Mesenchymal stem cell (in vitro differentiated cells and primary cell): Measurements from ENCODE around the gene ACTN4.

Experiments
- DNase-seq: peaks from one replicate; pipeline ENCODE4 v3.0.0-alpha.2; 2013
- H2AFZ ChIP-seq: one replicate; pipeline ENCODE4 v1.6.1; 2013; ENCODE audit warnings: low read depth, mild to moderate bottlenecking, control low read depth, inconsistent platforms, low read length, moderate library complexity
- H2AK5ac ChIP-seq: 2 replicates; pipeline ENCODE4 v1.6.1; 2013; ENCODE audit warnings: low read length, moderate library complexity, mild to moderate bottlenecking, inconsistent platforms; ENCODE audit not compliant: severe bottlenecking
- H2BK120ac ChIP-seq: one replicate; pipeline ENCODE4 v1.6.1; 2013; ENCODE audit warnings: low read depth, mild to moderate bottlenecking, inconsistent platforms, low read length, moderate library complexity
- H2BK12ac ChIP-seq, 2 experiments: one replicate each; pipeline ENCODE4 v1.6.1; 2013; ENCODE audit warnings: inconsistent platforms in 2 of 2, low read length in 2 of 2, mild to moderate bottlenecking in 2 of 2, moderate library complexity in 2 of 2, control low read depth in 1 of 2
- H2BK15ac ChIP-seq: one replicate; pipeline ENCODE4 v1.6.1; 2013; ENCODE audit warnings: mild to moderate bottlenecking, low read depth, inconsistent platforms; ENCODE audit not compliant: poor library complexity, severe bottlenecking
- H2BK5ac ChIP-seq: 2 replicates; pipeline ENCODE4 v1.6.1; 2013; ENCODE audit warnings: low read depth, mild to moderate bottlenecking, low read length, control low read depth, inconsistent platforms; ENCODE audit not compliant: poor library complexity, severe bottlenecking
- H3K14ac ChIP-seq, 2 experiments: one replicate each; pipeline ENCODE4 v1.6.1; 2013; ENCODE audit warnings: inconsistent platforms in 2 of 2, low read length in 2 of 2, control low read depth in 1 of 2, mild to moderate bottlenecking in 1 of 2, moderate library complexity in 1 of 2
- H3K18ac ChIP-seq, 2 experiments: one replicate each; pipeline ENCODE4 v1.6.1; 2013; ENCODE audit warnings: inconsistent platforms in 2 of 2, low read length in 2 of 2, control low read depth in 1 of 2, low read depth in 1 of 2, mild to moderate bottlenecking in 1 of 2
- H3K23ac ChIP-seq, 2 experiments: one replicate each; pipeline ENCODE4 v1.6.1; 2013; ENCODE audit warnings: inconsistent platforms in 2 of 2, low read length in 2 of 2, mild to moderate bottlenecking in 2 of 2, moderate library complexity in 2 of 2, control low read depth in 1 of 2
- H3K27ac ChIP-seq: 2 replicates; pipeline ENCODE4 v1.5.1; 2013; ENCODE audit warnings: mild to moderate bottlenecking, moderate library complexity, low read length, control low read depth, inconsistent platforms; ENCODE audit not compliant: poor library complexity, severe bottlenecking
- H3K27me3 ChIP-seq, 2 experiments: 2 replicates each; pipeline versions ENCODE4 v1.6.1 to v1.7.0; 2013; ENCODE audit warnings: low read length in 2 of 2, mild to moderate bottlenecking in 2 of 2, moderate library complexity in 2 of 2, control low read depth in 1 of 2, inconsistent platforms in 1 of 2; ENCODE audit not compliant: control insufficient read depth in 1 of 2, insufficient read depth in 1 of 2
- H3K36me3 ChIP-seq, 2 experiments: 2 replicates each; pipeline versions ENCODE4 v1.6.1 to v1.7.0; 2013; ENCODE audit warnings: low read length in 2 of 2, control low read depth in 1 of 2, inconsistent platforms in 1 of 2, low read depth in 1 of 2, mild to moderate bottlenecking in 1 of 2; ENCODE audit not compliant: insufficient read depth in 2 of 2, control insufficient read depth in 1 of 2
- H3K4ac ChIP-seq, 2 experiments: one replicate each; pipeline ENCODE4 v1.6.1; 2013; ENCODE audit warnings: inconsistent platforms in 2 of 2, low read length in 2 of 2, mild to moderate bottlenecking in 2 of 2, moderate library complexity in 2 of 2, control low read depth in 1 of 2, low read depth in 1 of 2
- H3K4me1 ChIP-seq: 2 replicates; pipeline ENCODE4 v1.6.1; 2013; ENCODE audit warnings: low read depth, low read length, control low read depth; ENCODE audit not compliant: control insufficient read depth, insufficient read depth
- H3K4me2 ChIP-seq: 2 replicates; pipeline ENCODE4 v1.6.1; 2013; ENCODE audit warnings: low read length, mild to moderate bottlenecking, inconsistent platforms; ENCODE audit not compliant: poor library complexity, severe bottlenecking
- H3K4me3 ChIP-seq, 2 experiments: 2 replicates each; pipeline versions ENCODE4 v1.5.1 to v1.7.0; 2013; ENCODE audit warnings: low read length in 2 of 2, mild to moderate bottlenecking in 2 of 2, control low read depth in 1 of 2, low read depth in 1 of 2; ENCODE audit not compliant: insufficient read depth in 1 of 2
- H3K79me1 ChIP-seq: replicated peaks from 2 replicates; pipeline ENCODE4 v1.6.1; 2013; ENCODE audit warnings: mild to moderate bottlenecking, control low read depth, low read length, inconsistent platforms; ENCODE audit not compliant: poor library complexity, severe bottlenecking
- H3K9ac ChIP-seq: 2 replicates; pipeline ENCODE4 v1.7.0; 2013; ENCODE audit warnings: mild to moderate bottlenecking, low read length, moderate library complexity
- H3K9me3 ChIP-seq: 2 replicates; pipeline ENCODE4 v1.7.0; 2013; ENCODE audit warnings: mild to moderate bottlenecking, low read length; ENCODE audit not compliant: control insufficient read depth
- H4K8ac ChIP-seq: one replicate; pipeline ENCODE4 v1.6.1; 2013; ENCODE audit warnings: inconsistent platforms, mild to moderate bottlenecking, low read length, moderate library complexity
- H4K91ac ChIP-seq: one replicate; pipeline ENCODE4 v1.6.1; 2013; ENCODE audit warnings: mild to moderate bottlenecking, low read length, inconsistent platforms
- WGBS: methylation state at CpG from one replicate; pipeline ENCODE4 v1.1.7; 2013; ENCODE audit warnings: mixed read lengths; 5-methylcytosine and 5-hydroxymethylcytosine counted together

The ACTN4 gene

GRCh38 chr19:38614289-38614688 is 33.2 kb upstream of the ACTN4 start:
- Histone ChIP-seq H3K27me3 (no peaks in the 10 kb centered on the region), H3K18ac (no peak overlapping the region), H2BK5ac (no peak overlapping the region), H3K9me3 (no peaks in the 10 kb centered on the region), H4K8ac (no peak overlapping the region), H2AK5ac (no peak overlapping the region), H2BK120ac (no peak overlapping the region), H3K9ac (no peak overlapping the region), H3K36me3 (no peaks in the 10 kb centered on the region), H3K4me2 (no peak overlapping the region), H3K4me1 (peaks cover 7% of the 10 kb centered on the region), H3K27ac (no peak overlapping the region), H2BK15ac (no peak overlapping the region), H2BK12ac (no peak overlapping the region), H3K4me3 (no peak overlapping the region), H3K14ac (no peak overlapping the region), H3K23ac (no peak overlapping the region), H3K4ac (no peak overlapping the region), H2AFZ (no peak overlapping the region), H4K91ac (no peak overlapping the region), H3K79me1 (peaks cover 2% of the 10 kb centered on the region)
- WGBS = 67% methylated on average over 2 of the region's 3 CpGs
- DNase-seq = no peak

- Histone ChIP-seq H3K18ac (no peak overlapping the region), H2BK120ac (no peak overlapping the region), H3K14ac (no peak overlapping the region), H3K36me3 (peaks cover 0 to under 1% of the 10 kb centered on the region in 2 experiments), H2BK12ac (no peak overlapping the region), H3K23ac (no peak overlapping the region), H3K79me1 (peaks cover 4% of the 10 kb centered on the region), H3K4me2 (no peak overlapping the region), H3K27ac (no peak overlapping the region), H4K8ac (no peak overlapping the region), H3K27me3 (no peaks in the 10 kb centered on the region), H2AFZ (no peak overlapping the region), H3K4me1 (peaks cover 13% of the 10 kb centered on the region), H3K9ac (no peak overlapping the region), H2BK15ac (no peak overlapping the region), H2BK5ac (no peak overlapping the region), H4K91ac (no peak overlapping the region), H3K4ac (no peak overlapping the region), H2AK5ac (no peak overlapping the region), H3K9me3 (no peaks in the 10 kb centered on the region), H3K4me3 (no peak overlapping the region)
- 67% methylated on average over 7 of the region's 7 CpGs for WGBS
- DNase-seq = no peak
Measured at GRCh38 chr19:38615007-38615581, 32.4 kb upstream of the ACTN4 start.

GRCh38 chr19:38616265-38616664 is 31.2 kb upstream of the ACTN4 start:
- no peak overlapping the region for H3K4me2 ChIP-seq
- H3K79me1 ChIP-seq = peaks cover 11% of the 10 kb centered on the region
- no peak overlapping the region for H3K27ac ChIP-seq
- H3K4ac ChIP-seq = no peak overlapping the region
- H3K9me3 ChIP-seq = no peaks in the 10 kb centered on the region
- H4K8ac ChIP-seq = no peak overlapping the region
- H3K4me1 ChIP-seq = peaks cover 17% of the 10 kb centered on the region
- H3K18ac ChIP-seq = no peak overlapping the region
- H3K36me3 ChIP-seq = peaks cover 11 to 12% of the 10 kb centered on the region in 2 experiments
- no peak for DNase-seq
- WGBS = 93% methylated on average over 6 of the region's 6 CpGs
- H2AK5ac ChIP-seq = no peak overlapping the region
- no peak overlapping the region for H2BK12ac ChIP-seq
- no peak overlapping the region for H2BK120ac ChIP-seq
- no peak overlapping the region for H2BK5ac ChIP-seq
- no peak overlapping the region for H3K4me3 ChIP-seq
- H4K91ac ChIP-seq = no peak overlapping the region
- no peak overlapping the region for H3K14ac ChIP-seq
- no peak overlapping the region for H3K9ac ChIP-seq
- H3K27me3 ChIP-seq = no peaks in the 10 kb centered on the region
- H2AFZ ChIP-seq = no peak overlapping the region
- no peak overlapping the region for H3K23ac ChIP-seq
- H2BK15ac ChIP-seq = no peak overlapping the region

- Histone ChIP-seq H2BK15ac (no peak overlapping the region), H3K9ac (no peak overlapping the region), H4K91ac (no peak overlapping the region), H3K27me3 (no peaks in the 10 kb centered on the region), H3K23ac (no peak overlapping the region), H2AFZ (peak overlapping the region; percentile 44), H2BK5ac (no peak overlapping the region), H2BK12ac (no peak overlapping the region), H3K9me3 (no peaks in the 10 kb centered on the region), H3K4me1 (peaks cover 17% of the 10 kb centered on the region), H3K18ac (peak overlapping the region in 1 of 2 experiments; percentile 46), H3K4ac (no peak overlapping the region), H3K4me2 (no peak overlapping the region), H3K4me3 (no peak overlapping the region), H4K8ac (no peak overlapping the region), H3K36me3 (peaks cover 19 to 22% of the 10 kb centered on the region in 2 experiments), H2AK5ac (no peak overlapping the region), H3K27ac (no peak overlapping the region), H3K79me1 (peaks cover 15% of the 10 kb centered on the region), H2BK120ac (no peak overlapping the region), H3K14ac (no peak overlapping the region)
- DNase-seq = no peak
- WGBS = 95% methylated on average over 7 of the region's 9 CpGs
Measured at GRCh38 chr19:38617283-38617763, 30.1 kb upstream of the ACTN4 start.
